ENCODE results near the gene MSRB1.

DNA sequence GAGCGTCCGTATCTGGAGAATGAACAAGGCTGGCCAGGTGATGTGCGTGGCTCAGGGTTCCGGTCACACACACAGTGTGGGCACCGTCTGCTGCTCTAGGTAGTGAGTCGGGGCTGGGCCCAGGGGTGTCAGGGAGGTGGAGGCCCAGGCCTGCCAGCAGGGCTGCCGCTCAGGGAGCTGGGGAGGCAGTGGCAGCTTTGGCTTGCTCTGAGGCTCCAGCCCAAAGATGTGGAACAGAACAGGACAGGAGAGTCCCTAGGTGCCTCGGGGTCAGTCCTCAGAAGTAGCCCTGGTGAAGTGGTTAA is 33.2 kb upstream of the MSRB1 start:
- TF ChIP-seq, protein P1, sequence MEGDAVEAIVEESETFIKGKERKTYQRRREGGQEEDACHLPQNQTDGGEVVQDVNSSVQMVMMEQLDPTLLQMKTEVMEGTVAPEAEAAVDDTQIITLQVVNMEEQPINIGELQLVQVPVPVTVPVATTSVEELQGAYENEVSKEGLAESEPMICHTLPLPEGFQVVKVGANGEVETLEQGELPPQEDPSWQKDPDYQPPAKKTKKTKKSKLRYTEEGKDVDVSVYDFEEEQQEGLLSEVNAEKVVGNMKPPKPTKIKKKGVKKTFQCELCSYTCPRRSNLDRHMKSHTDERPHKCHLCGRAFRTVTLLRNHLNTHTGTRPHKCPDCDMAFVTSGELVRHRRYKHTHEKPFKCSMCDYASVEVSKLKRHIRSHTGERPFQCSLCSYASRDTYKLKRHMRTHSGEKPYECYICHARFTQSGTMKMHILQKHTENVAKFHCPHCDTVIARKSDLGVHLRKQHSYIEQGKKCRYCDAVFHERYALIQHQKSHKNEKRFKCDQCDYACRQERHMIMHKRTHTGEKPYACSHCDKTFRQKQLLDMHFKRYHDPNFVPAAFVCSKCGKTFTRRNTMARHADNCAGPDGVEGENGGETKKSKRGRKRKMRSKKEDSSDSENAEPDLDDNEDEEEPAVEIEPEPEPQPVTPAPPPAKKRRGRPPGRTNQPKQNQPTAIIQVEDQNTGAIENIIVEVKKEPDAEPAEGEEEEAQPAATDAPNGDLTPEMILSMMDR (IDR thresholded peaks at IDR 0.05) = no peak
- no peak for TF ChIP-seq POLR2A (IDR thresholded peaks at IDR 0.05)

Measured in Peyer's patch (tissue), 4 donors.